ENCODE measurements around the gene CEP19.

GRCh38 chr3:196753201-196753600 is 41.2 kb upstream of the CEP19 start:
- TF ChIP-seq POLR2AphosphoS5 (IDR thresholded peaks at IDR 0.05) = no peak
- no peak for TF ChIP-seq CTCF (IDR thresholded peaks at IDR 0.05)

Measured in sigmoid colon (tissue), 4 donors.